ENCODE measurements around the gene MCM8.

MCM8 gene

GRCh38 chr20:5927749-5928462 is 22.5 kb upstream of the MCM8 start:
- no peak overlapping the region for H3K9ac ChIP-seq (ENCODE audit: low read length)
- no peak overlapping the region for H3K27ac ChIP-seq (ENCODE audit: low read length)
- no peaks in the 10 kb centered on the region for H3K9me3 ChIP-seq (ENCODE audit: control insufficient read depth, low read depth, low read length)
- no peaks in the 10 kb centered on the region for H3K36me3 ChIP-seq (ENCODE audit: control insufficient read depth, low read depth, low read length)
- no peaks in the 10 kb centered on the region for H3K27me3 ChIP-seq (ENCODE audit: control insufficient read depth, insufficient read depth, low read length)
- H3K4me1 ChIP-seq (ENCODE audit: control insufficient read depth, low read depth, low read length): no peaks in the 10 kb centered on the region
- no peak overlapping the region for H3K4me3 ChIP-seq (ENCODE audit: low read length)

GRCh38 chr20:5928836-5929715 is 21.4 kb upstream of the MCM8 start:
- Histone ChIP-seq H3K36me3 (ENCODE audit: control insufficient read depth, low read depth, low read length) (no peaks in the 10 kb centered on the region), H3K27me3 (ENCODE audit: control insufficient read depth, insufficient read depth, low read length) (no peaks in the 10 kb centered on the region), H3K9ac (ENCODE audit: low read length) (no peak overlapping the region), H3K27ac (ENCODE audit: low read length) (no peak overlapping the region), H3K9me3 (ENCODE audit: control insufficient read depth, low read depth, low read length) (no peaks in the 10 kb centered on the region), H3K4me3 (ENCODE audit: low read length) (no peak overlapping the region), H3K4me1 (ENCODE audit: control insufficient read depth, low read depth, low read length) (no peaks in the 10 kb centered on the region)

- no peak overlapping the region for H3K9ac ChIP-seq (ENCODE audit: low read length)
- no peaks in the 10 kb centered on the region for H3K4me1 ChIP-seq (ENCODE audit: control insufficient read depth, low read depth, low read length)
- H3K36me3 ChIP-seq (ENCODE audit: control insufficient read depth, low read depth, low read length): no peaks in the 10 kb centered on the region
- no peak overlapping the region for H3K4me3 ChIP-seq (ENCODE audit: low read length)
- H3K9me3 ChIP-seq (ENCODE audit: control insufficient read depth, low read depth, low read length): no peaks in the 10 kb centered on the region
- no peak overlapping the region for H3K27ac ChIP-seq (ENCODE audit: low read length)
- no peaks in the 10 kb centered on the region for H3K27me3 ChIP-seq (ENCODE audit: control insufficient read depth, insufficient read depth, low read length)
These were observed 19.0 kb upstream of the MCM8 start for GRCh38 chr20:5931411-5931810.

- Histone ChIP-seq H3K27me3 (ENCODE audit: control insufficient read depth, insufficient read depth, low read length) (no peaks in the 10 kb centered on the region), H3K4me1 (ENCODE audit: control insufficient read depth, low read depth, low read length) (no peaks in the 10 kb centered on the region), H3K4me3 (ENCODE audit: low read length) (no peak overlapping the region), H3K9ac (ENCODE audit: low read length) (no peak overlapping the region), H3K36me3 (ENCODE audit: control insufficient read depth, low read depth, low read length) (peaks cover under 1% of the 10 kb centered on the region), H3K9me3 (ENCODE audit: control insufficient read depth, low read depth, low read length) (no peaks in the 10 kb centered on the region), H3K27ac (ENCODE audit: low read length) (no peak overlapping the region)
These were observed 17.7 kb upstream of the MCM8 start for GRCh38 chr20:5932796-5933195.

- no peak overlapping the region for H3K27ac ChIP-seq (ENCODE audit: low read length)
- H3K9ac ChIP-seq (ENCODE audit: low read length): no peak overlapping the region
- H3K9me3 ChIP-seq (ENCODE audit: control insufficient read depth, low read depth, low read length): no peaks in the 10 kb centered on the region
- no peaks in the 10 kb centered on the region for H3K4me1 ChIP-seq (ENCODE audit: control insufficient read depth, low read depth, low read length)
- H3K36me3 ChIP-seq (ENCODE audit: control insufficient read depth, low read depth, low read length): peaks cover 12% of the 10 kb centered on the region
- no peaks in the 10 kb centered on the region for H3K27me3 ChIP-seq (ENCODE audit: control insufficient read depth, insufficient read depth, low read length)
- no peak overlapping the region for H3K4me3 ChIP-seq (ENCODE audit: low read length)
These were observed 16.5 kb upstream of the MCM8 start for GRCh38 chr20:5933802-5934436.

- Histone ChIP-seq H3K4me3 (ENCODE audit: low read length) (no peak overlapping the region), H3K36me3 (ENCODE audit: control insufficient read depth, low read depth, low read length) (peaks cover 22% of the 10 kb centered on the region), H3K27ac (ENCODE audit: low read length) (no peak overlapping the region), H3K9ac (ENCODE audit: low read length) (no peak overlapping the region), H3K4me1 (ENCODE audit: control insufficient read depth, low read depth, low read length) (no peaks in the 10 kb centered on the region), H3K27me3 (ENCODE audit: control insufficient read depth, insufficient read depth, low read length) (no peaks in the 10 kb centered on the region), H3K9me3 (ENCODE audit: control insufficient read depth, low read depth, low read length) (no peaks in the 10 kb centered on the region)
These were observed 15.1 kb upstream of the MCM8 start for GRCh38 chr20:5935384-5935783.

GRCh38 chr20:5936238-5936637 is 14.2 kb upstream of the MCM8 start:
- Histone ChIP-seq H3K36me3 (ENCODE audit: control insufficient read depth, low read depth, low read length) (peaks cover 30% of the 10 kb centered on the region), H3K9me3 (ENCODE audit: control insufficient read depth, low read depth, low read length) (no peaks in the 10 kb centered on the region), H3K27ac (ENCODE audit: low read length) (no peak overlapping the region), H3K9ac (ENCODE audit: low read length) (no peak overlapping the region), H3K27me3 (ENCODE audit: control insufficient read depth, insufficient read depth, low read length) (no peaks in the 10 kb centered on the region), H3K4me3 (ENCODE audit: low read length) (no peak overlapping the region), H3K4me1 (ENCODE audit: control insufficient read depth, low read depth, low read length) (no peaks in the 10 kb centered on the region)

GRCh38 chr20:5938456-5939029 is 11.9 kb upstream of the MCM8 start:
- no peaks in the 10 kb centered on the region for H3K27me3 ChIP-seq (ENCODE audit: control insufficient read depth, insufficient read depth, low read length)
- H3K4me3 ChIP-seq (ENCODE audit: low read length): no peak overlapping the region
- no peak overlapping the region for H3K27ac ChIP-seq (ENCODE audit: low read length)
- H3K9ac ChIP-seq (ENCODE audit: low read length): no peak overlapping the region
- H3K4me1 ChIP-seq (ENCODE audit: control insufficient read depth, low read depth, low read length): no peaks in the 10 kb centered on the region
- H3K36me3 ChIP-seq (ENCODE audit: control insufficient read depth, low read depth, low read length): peaks cover 53% of the 10 kb centered on the region
- no peaks in the 10 kb centered on the region for H3K9me3 ChIP-seq (ENCODE audit: control insufficient read depth, low read depth, low read length)

GRCh38 chr20:5945963-5946362 is 4.5 kb upstream of the MCM8 start:
- Histone ChIP-seq H3K9me3 (ENCODE audit: control insufficient read depth, low read depth, low read length) (no peaks in the 10 kb centered on the region), H3K36me3 (ENCODE audit: control insufficient read depth, low read depth, low read length) (peaks cover 57% of the 10 kb centered on the region), H3K9ac (ENCODE audit: low read length) (no peak overlapping the region), H3K4me3 (ENCODE audit: low read length) (no peak overlapping the region), H3K27me3 (ENCODE audit: control insufficient read depth, insufficient read depth, low read length) (no peaks in the 10 kb centered on the region), H3K4me1 (ENCODE audit: control insufficient read depth, low read depth, low read length) (no peaks in the 10 kb centered on the region), H3K27ac (ENCODE audit: low read length) (no peak overlapping the region)

GRCh38 chr20:5947276-5947675 is 3.2 kb upstream of the MCM8 start:
- H3K27ac ChIP-seq (ENCODE audit: low read length): no peak overlapping the region
- H3K9ac ChIP-seq (ENCODE audit: low read length): no peak overlapping the region
- H3K36me3 ChIP-seq (ENCODE audit: control insufficient read depth, low read depth, low read length): peaks cover 47% of the 10 kb centered on the region
- no peaks in the 10 kb centered on the region for H3K9me3 ChIP-seq (ENCODE audit: control insufficient read depth, low read depth, low read length)
- H3K4me1 ChIP-seq (ENCODE audit: control insufficient read depth, low read depth, low read length): peaks cover 6% of the 10 kb centered on the region
- H3K4me3 ChIP-seq (ENCODE audit: low read length): no peak overlapping the region
- H3K27me3 ChIP-seq (ENCODE audit: control insufficient read depth, insufficient read depth, low read length): no peaks in the 10 kb centered on the region

- Histone ChIP-seq H3K9ac (ENCODE audit: low read length) (peak overlapping the region; percentile 83), H3K27ac (ENCODE audit: low read length) (peak overlapping the region; percentile 75), H3K9me3 (ENCODE audit: control insufficient read depth, low read depth, low read length) (no peaks in the 10 kb centered on the region), H3K36me3 (ENCODE audit: control insufficient read depth, low read depth, low read length) (peaks cover 48% of the 10 kb centered on the region), H3K27me3 (ENCODE audit: control insufficient read depth, insufficient read depth, low read length) (no peaks in the 10 kb centered on the region), H3K4me3 (ENCODE audit: low read length) (peak overlapping the region; percentile 88), H3K4me1 (ENCODE audit: control insufficient read depth, low read depth, low read length) (peaks cover 6% of the 10 kb centered on the region)
These were observed 545 bp upstream of the MCM8 start for GRCh38 chr20:5949943-5950270.

All from iPS-18a (cell line).